Activated CD4-positive, alpha-beta memory T cell treated with anti-CD3 and anti-CD28 coated beads for 36 hours (primary cell): ENCODE results near the gene FHL1. TPM values are rescaled to one million over a fixed set of nuclear protein-coding genes. Genes with fewer than 3 reads are reported as not detected.

Experiments used
- CTCF ChIA-PET: fragments of 350-600 bp; sonication (Branson Sonifier 250); formaldehyde crosslinking; loops from one replicate; lab custom pipeline; 2021; ENCODE audit warnings: antibody characterized with exemption, inconsistent platforms; lab: Charles Lee
- POLR2A ChIA-PET: fragments of 350-600 bp; sonication (Branson Sonifier 250); formaldehyde crosslinking; loops from one replicate; lab custom pipeline; 2021; ENCODE audit warnings: antibody characterized with exemption; lab: Charles Lee
- DNase-seq: peaks from one replicate; pipeline ENCODE4 v3.0.0-alpha.2; 2020
- H3K27ac Mint-ChIP-seq: one replicate; pipeline ENCODE4 v1.8.0; 2021; ENCODE audit warnings: mixed read lengths
- H3K27me3 Mint-ChIP-seq: one replicate; pipeline ENCODE4 v1.8.0; 2021; ENCODE audit warnings: mixed read lengths
- H3K36me3 Mint-ChIP-seq: one replicate; pipeline ENCODE4 v1.8.0; 2021; ENCODE audit warnings: mixed read lengths
- H3K4me1 Mint-ChIP-seq: one replicate; pipeline ENCODE4 v1.8.0; 2021; ENCODE audit warnings: low read depth, mixed read lengths
- H3K4me3 Mint-ChIP-seq: one replicate; pipeline ENCODE4 v1.8.0; 2021; ENCODE audit warnings: mild to moderate bottlenecking, mixed read lengths
- H3K9me3 Mint-ChIP-seq: one replicate; pipeline ENCODE4 v1.8.0; 2021; ENCODE audit warnings: mixed read lengths
- intact Hi-C: fragments of 100-400 bp; cut with micrococcal nuclease; formaldehyde crosslinking; loops from one replicate; pipeline ENCODE4 v1.15.1; 2023
- total RNA-seq, 2 experiments: library from RNA; stranded (reverse); gene quantifications; one replicate each; pipeline ENCODE4 v1.2.3, GENCODE V29; 2021

FHL1 gene
- total RNA-seq, 2 experiments from 2014 or later, result 33.9 to 37.5 TPM

DNA sequence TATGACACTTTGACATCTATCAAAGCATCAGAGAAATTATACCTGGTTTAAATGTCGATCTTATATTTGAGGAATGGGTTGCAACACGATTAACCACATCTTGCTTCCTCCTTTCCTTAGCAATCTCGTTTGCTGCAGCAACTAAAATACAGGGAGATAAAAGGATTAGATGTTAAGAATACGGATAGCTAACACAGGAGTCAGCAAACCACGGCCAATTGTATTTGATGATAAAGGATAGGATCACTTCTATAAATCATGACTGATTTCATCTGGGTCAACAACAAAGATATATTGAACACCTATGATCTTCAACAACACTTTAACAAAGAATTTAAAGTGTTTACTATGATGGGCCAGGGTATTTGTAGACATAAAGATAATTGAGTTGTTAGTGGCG, 98.9 kb downstream of the FHL1 start:
- DNase-seq, result no peak
- CTCF ChIA-PET, result interaction anchor here (0.9 kb wide), 1 partner anchor 83 kb away, joined by 3 read pairs; no protein-coding TSS in a partner anchor
- intact Hi-C loops, result no loop called here

DNA sequence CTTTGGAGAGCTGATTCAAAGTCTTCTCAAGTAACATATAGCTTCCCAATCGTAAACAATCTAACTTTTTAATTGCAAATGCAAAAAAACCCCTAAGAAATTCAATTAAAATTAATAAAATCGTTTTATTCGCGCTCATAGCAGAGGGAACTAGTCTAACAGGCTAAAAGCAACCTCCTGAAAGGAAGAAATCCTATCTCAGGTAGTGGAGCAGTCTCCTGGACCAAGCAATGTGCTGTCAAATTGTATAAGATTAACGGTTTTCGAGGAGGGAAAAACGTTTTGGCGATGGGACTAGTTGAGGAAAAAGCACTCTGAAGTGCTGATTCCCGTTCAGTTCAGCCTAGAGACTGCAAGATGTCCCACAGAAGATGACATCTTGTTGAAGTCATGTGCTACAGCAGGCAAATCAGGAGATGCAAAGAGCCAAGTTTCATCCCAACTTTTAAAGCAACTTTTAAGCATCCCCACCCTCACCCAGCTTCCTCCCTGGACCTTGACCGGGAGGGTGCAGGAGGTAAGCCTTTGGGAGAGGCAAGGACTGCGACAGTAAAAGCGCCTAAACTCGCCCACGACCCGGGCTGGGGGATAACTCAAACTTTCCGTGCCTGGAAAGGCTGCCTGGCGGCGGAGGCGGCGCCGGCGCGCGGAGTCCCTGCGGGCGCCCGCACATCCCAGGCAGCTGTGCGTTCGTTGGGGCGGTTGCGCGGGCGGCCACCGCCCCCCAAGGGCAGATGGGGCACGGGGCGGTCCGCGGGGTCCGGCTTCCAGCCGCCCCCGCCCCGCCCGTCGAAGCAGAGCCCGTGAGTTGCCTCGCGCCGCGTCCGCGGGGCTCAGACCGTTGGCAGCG, 103.1 kb downstream of the FHL1 start:
- no peaks in the 10 kb centered on the region for H3K27me3 Mint-ChIP-seq
- no peaks in the 10 kb centered on the region for H3K9me3 Mint-ChIP-seq
- DNase-seq, result peak; percentile 66
- intact Hi-C loops, result loop anchor here (1.0 to 10.0 kb wide), 3 partner anchors 22 to 424 kb away; partner anchors contain the start of gene HTATSF1
- no peaks in the 10 kb centered on the region for H3K36me3 Mint-ChIP-seq
- H3K27ac Mint-ChIP-seq, result peak overlapping the region; percentile 38
- ChIA-PET CTCF (interaction anchor here (1.7 kb wide), 1 partner anchor 222 kb away, joined by 4 read pairs; no protein-coding TSS in a partner anchor), POLR2A (interaction anchor here (0.6 to 1.1 kb wide), 2 partner anchors 9 to 338 kb away, joined by 3 read pairs; no protein-coding TSS in a partner anchor)
- peak overlapping the region; percentile 75 for H3K4me3 Mint-ChIP-seq
- peaks cover 11% of the 10 kb centered on the region for H3K4me1 Mint-ChIP-seq

More for the DNA sequence above, 98.9 kb downstream of the FHL1 start:
- H3K27me3 Mint-ChIP-seq, result no peaks in the 10 kb centered on the region
- no peak overlapping the region for H3K27ac Mint-ChIP-seq
- H3K4me3 Mint-ChIP-seq, result no peak overlapping the region
- POLR2A ChIA-PET, result no interaction called here
- no peaks in the 10 kb centered on the region for H3K9me3 Mint-ChIP-seq
- peaks cover 22% of the 10 kb centered on the region for H3K36me3 Mint-ChIP-seq
- H3K4me1 Mint-ChIP-seq, result peaks cover 8% of the 10 kb centered on the region

DNA sequence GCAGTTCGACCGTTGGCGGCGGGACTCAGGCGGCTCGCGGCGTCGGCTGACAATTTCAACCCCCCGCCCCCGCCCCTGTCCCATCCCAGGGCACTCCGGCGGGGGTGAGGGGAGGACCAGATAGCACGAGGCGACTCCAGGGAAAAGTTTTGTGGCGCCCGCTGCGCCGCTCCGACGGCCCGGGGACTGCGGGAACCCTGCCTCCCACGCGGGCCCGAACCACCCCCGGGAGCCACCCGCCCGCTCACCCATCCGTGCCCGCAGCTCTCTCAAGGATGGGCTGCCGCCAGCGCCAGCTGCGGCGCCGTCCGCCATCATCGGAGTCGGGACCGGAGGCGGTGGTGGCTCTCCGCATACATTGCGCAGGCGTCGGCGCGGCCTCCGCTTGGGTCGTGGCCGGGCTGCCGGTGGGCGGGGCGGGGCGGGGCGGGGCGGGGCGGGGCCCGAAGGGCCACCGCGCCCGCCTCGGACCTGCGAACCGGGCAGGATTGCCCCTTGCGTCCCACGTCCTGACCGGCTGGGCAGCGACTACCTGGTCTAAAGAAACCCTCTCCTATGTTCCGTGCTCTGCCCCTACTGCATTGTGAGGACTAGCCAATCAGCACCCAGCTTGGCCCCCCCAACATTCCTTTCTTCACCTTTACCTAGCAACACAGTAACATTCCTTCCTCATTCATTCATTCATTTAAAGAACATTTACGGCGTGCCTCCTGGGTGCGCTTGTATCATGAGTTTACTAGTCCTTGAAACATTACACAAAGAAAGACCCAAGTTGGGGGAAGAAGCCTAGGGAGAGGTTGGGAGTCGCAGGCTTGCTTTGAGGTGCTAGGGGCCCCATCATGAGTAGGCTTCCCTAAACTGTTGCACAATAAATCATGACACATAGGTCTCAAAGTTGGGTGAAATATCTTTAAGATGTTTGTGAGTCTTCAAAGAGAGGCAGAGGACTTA, 104.0 kb downstream of the FHL1 start, which contains the start of gene MAP7D3:
Gene MAP7D3 (minus strand): TSS at position 360 of the 951 bp plus-strand sequence. CDS start 42 bp downstream, at position 318.
- no peaks in the 10 kb centered on the region for H3K27me3 Mint-ChIP-seq
- peak; percentile 76 for DNase-seq
- H3K4me1 Mint-ChIP-seq, result peaks cover 11% of the 10 kb centered on the region
- H3K36me3 Mint-ChIP-seq, result no peaks in the 10 kb centered on the region
- peak within 1 kb of the TSS; percentile 77 for H3K27ac Mint-ChIP-seq
- peak within 1 kb of the TSS; percentile 82 for H3K4me3 Mint-ChIP-seq
- ChIA-PET POLR2A (interaction anchor here (1.1 kb wide), 1 partner anchor 337 kb away, joined by 3 read pairs; no protein-coding TSS in a partner anchor), CTCF (interaction anchor here (1.7 kb wide), 1 partner anchor 223 kb away, joined by 4 read pairs; no protein-coding TSS in a partner anchor)
- no peaks in the 10 kb centered on the region for H3K9me3 Mint-ChIP-seq
- intact Hi-C loops, result loop anchor here (2.0 to 10.0 kb wide), 2 partner anchors 245 to 423 kb away; partner anchors contain the start of gene HTATSF1

DNA sequence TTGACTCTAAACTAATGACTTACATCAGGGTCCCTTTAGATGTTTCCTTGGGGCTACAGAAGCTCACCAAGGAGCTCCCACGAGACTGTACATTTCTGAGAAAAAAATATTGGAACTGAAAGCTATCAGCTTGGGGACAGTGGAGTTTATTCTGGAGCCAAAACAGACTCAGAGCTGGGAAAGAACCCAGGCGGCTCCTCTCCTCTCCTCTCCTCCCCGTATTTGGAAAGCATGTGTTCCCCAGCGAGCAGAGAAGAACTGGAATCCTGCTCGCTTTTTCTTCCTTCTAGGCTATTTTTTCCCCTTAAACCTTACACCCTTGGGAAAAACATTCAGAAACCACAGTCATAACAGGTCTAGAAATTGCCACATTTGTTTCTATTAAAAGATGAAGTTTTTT, 108.2 kb downstream of the FHL1 start:
- Mint-ChIP-seq H3K4me1 (peaks cover 24% of the 10 kb centered on the region), H3K27me3 (no peaks in the 10 kb centered on the region), H3K9me3 (no peaks in the 10 kb centered on the region), H3K4me3 (no peak overlapping the region), H3K36me3 (no peaks in the 10 kb centered on the region), H3K27ac (no peak overlapping the region)
- intact Hi-C loops, result loop anchor here (10.0 kb wide), 1 partner anchor 419 kb away; no protein-coding TSS in a partner anchor
- no peak for DNase-seq
- ChIA-PET POLR2A (no interaction called here), CTCF (interaction anchor here (0.8 kb wide), 1 partner anchor 11 kb away, joined by 5 read pairs; no protein-coding TSS in a partner anchor)

DNA sequence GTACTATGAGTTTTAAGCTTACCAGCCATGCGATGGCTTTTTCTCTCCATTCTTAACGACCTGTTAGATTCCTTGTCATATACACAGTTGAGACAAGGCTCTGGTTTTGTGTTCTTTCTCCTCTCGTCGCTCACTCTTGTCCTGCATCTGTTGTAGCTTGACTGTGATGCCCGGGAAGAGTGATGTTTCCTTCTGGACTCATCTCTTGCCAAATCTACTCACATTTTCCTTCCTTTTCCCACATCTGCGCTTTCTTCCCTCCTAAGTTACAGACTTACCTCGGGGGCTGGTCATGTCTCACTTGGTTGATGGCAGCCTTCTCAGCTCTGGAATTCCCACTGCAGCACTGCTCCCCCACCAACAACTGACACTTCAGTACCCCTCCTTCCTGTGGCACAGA, 108.7 kb downstream of the FHL1 start:
- H3K36me3 Mint-ChIP-seq, result no peaks in the 10 kb centered on the region
- DNase-seq, result no peak
- intact Hi-C loops, result loop anchor here (10.0 kb wide), 1 partner anchor 419 kb away; no protein-coding TSS in a partner anchor
- no peak overlapping the region for H3K27ac Mint-ChIP-seq
- no peaks in the 10 kb centered on the region for H3K9me3 Mint-ChIP-seq
- H3K4me3 Mint-ChIP-seq, result no peak overlapping the region
- no peaks in the 10 kb centered on the region for H3K27me3 Mint-ChIP-seq
- peaks cover 29% of the 10 kb centered on the region for H3K4me1 Mint-ChIP-seq
- CTCF ChIA-PET, result interaction anchor here (0.8 kb wide), 1 partner anchor 11 kb away, joined by 5 read pairs; no protein-coding TSS in a partner anchor
- POLR2A ChIA-PET, result no interaction called here

DNA sequence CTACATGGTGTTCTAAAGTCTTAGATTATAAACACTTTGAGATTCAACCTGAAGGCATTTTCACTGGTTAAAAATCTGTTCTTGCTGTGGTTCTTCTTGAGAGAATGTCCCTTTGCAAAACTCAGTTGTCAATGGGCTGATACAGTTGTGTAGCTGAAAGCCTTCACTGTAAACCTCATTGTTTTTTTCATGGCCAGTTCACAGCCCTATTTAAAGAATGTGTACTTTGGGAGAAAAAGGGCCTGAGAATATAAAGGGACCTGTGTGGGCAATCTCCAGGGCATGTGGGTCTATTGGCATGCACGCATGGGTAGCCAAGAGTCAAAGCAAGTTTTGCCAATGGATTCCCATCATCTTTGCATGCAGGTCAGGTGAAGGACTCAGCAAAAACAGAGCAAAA, 111.6 kb downstream of the FHL1 start:
- CTCF ChIA-PET, result interaction anchor here (1.0 to 2.1 kb wide), 2 partner anchors 10 to 230 kb away, joined by 3 to 7 read pairs; no protein-coding TSS in a partner anchor
- no peaks in the 10 kb centered on the region for H3K36me3 Mint-ChIP-seq
- POLR2A ChIA-PET, result no interaction called here
- no peaks in the 10 kb centered on the region for H3K9me3 Mint-ChIP-seq
- H3K27me3 Mint-ChIP-seq, result no peaks in the 10 kb centered on the region
- H3K4me3 Mint-ChIP-seq, result no peak overlapping the region
- H3K4me1 Mint-ChIP-seq, result peaks cover 28% of the 10 kb centered on the region
- no peak overlapping the region for H3K27ac Mint-ChIP-seq
- intact Hi-C loops, result loop anchor here (10.0 kb wide), 1 partner anchor 416 kb away; no protein-coding TSS in a partner anchor
- no peak for DNase-seq

DNA sequence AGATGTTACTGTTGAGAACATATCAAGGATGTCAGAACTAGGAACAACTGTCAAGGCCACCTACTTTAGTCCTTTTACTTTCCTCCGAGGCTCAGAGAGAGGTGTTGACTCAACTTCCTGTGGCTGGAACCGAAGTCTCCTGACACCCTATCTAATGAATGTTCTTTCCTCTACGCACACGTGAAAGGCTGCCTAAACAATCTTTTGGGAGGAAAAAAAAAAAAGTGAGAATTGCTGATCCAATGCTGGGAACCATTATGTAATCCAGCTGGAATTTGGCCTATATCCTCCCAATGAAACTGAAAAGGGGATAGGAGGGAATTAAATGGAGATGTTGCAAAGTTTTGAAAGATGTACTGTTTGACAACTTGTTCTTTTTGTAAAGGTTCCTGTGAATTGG, 112.2 kb downstream of the FHL1 start:
- Mint-ChIP-seq H3K27me3 (no peaks in the 10 kb centered on the region), H3K9me3 (no peaks in the 10 kb centered on the region), H3K36me3 (no peaks in the 10 kb centered on the region), H3K27ac (peak overlapping the region; percentile 78), H3K4me3 (no peak overlapping the region), H3K4me1 (peaks cover 28% of the 10 kb centered on the region)
- ChIA-PET POLR2A (no interaction called here), CTCF (interaction anchor here (1.0 to 2.1 kb wide), 2 partner anchors 9 to 231 kb away, joined by 3 to 7 read pairs; no protein-coding TSS in a partner anchor)
- DNase-seq, result peak; percentile 28
- intact Hi-C loops, result loop anchor here (10.0 kb wide), 1 partner anchor 415 kb away; no protein-coding TSS in a partner anchor

DNA sequence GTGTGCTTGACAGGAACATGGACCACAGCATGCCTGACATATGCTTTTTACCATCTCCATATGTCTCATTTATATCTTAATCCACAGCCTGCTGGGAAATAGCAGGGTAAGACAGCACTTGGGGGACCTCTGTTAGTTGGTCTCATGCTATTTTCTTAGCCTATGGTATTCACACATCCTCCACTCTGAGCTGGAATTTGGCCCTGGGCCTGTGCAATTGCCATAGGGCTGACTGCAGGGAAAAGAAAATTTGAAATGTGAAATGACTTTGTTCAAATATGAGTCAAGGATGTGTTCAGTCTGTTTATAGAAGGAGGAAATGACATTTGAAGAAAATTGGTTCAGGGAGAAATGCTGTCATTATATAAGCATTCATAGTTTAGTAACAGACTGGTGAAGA, 113.4 kb downstream of the FHL1 start:
- Mint-ChIP-seq H3K9me3 (no peaks in the 10 kb centered on the region), H3K27ac (no peak overlapping the region), H3K4me1 (peaks cover 28% of the 10 kb centered on the region), H3K4me3 (no peak overlapping the region), H3K36me3 (no peaks in the 10 kb centered on the region), H3K27me3 (no peaks in the 10 kb centered on the region)
- DNase-seq, result no peak
- intact Hi-C loops, result no loop called here
- ChIA-PET POLR2A (no interaction called here), CTCF (no interaction called here)

Other genes starting within 250 kb of the FHL1 start
- gene MMGT1, start 173.5 kb upstream of the FHL1 start, total RNA-seq, result 10 to 100 TPM; 20.6 to 21.4 TPM
- 10 to 100 TPM; 14.3 to 14.5 TPM for gene SLC9A6, start 162.1 kb upstream of the FHL1 start, total RNA-seq
- 10 to 100 TPM; 18.2 to 20.5 TPM for gene MAP7D3, start 103.9 kb downstream of the FHL1 start, total RNA-seq
- not detected for gene ADGRG4, start 153.4 kb downstream of the FHL1 start, total RNA-seq